Activated CD8-positive, alpha-beta memory T cell treated with anti-CD3 and anti-CD28 coated beads, Interleukin-2, amount 10 ng/mL, durations not matched to agents 7 days and 5 days (primary cell): ENCODE data around the gene TSPAN18. TPM values are rescaled to one million over a fixed set of nuclear protein-coding genes. Genes with fewer than 3 reads are reported as not detected.

Source experiments
- ATAC-seq: fragments of 150-1000 bp; cut with Tn5 transposase; one replicate; pipeline ENCODE4 v1.10.0; 2021; ENCODE audit warnings: moderate library complexity
- CTCF ChIA-PET: fragments of 350-600 bp; sonication (Branson Sonifier 250); formaldehyde crosslinking; loops from one replicate; lab custom pipeline; 2021; ENCODE audit warnings: antibody characterized with exemption; lab: Charles Lee
- DNase-seq: peaks from one replicate; pipeline ENCODE4 v3.0.0-alpha.2; 2020
- H3K27ac Mint-ChIP-seq: one replicate; pipeline ENCODE4 v1.8.0; 2021; ENCODE audit warnings: mild to moderate bottlenecking, mixed read lengths
- H3K27me3 Mint-ChIP-seq: one replicate; pipeline ENCODE4 v1.8.0; 2021; ENCODE audit warnings: mixed read lengths
- H3K36me3 Mint-ChIP-seq: one replicate; pipeline ENCODE4 v1.8.0; 2021; ENCODE audit warnings: mild to moderate bottlenecking, mixed read lengths
- H3K4me1 Mint-ChIP-seq: one replicate; pipeline ENCODE4 v1.8.0; 2021; ENCODE audit warnings: mixed read lengths
- H3K4me3 Mint-ChIP-seq: one replicate; pipeline ENCODE4 v1.8.0; 2021; ENCODE audit warnings: mild to moderate bottlenecking, moderate library complexity, mixed read lengths
- H3K9me3 Mint-ChIP-seq: one replicate; pipeline ENCODE4 v1.8.0; 2022; ENCODE audit warnings: low read depth, mixed read lengths
- total RNA-seq, 2 experiments: library from RNA; stranded (reverse); gene quantifications; one replicate each; pipeline ENCODE4 v1.2.3, GENCODE V29; 2021

The TSPAN18 gene
- total RNA-seq, 2 experiments from 2014 or later, result 3.8 to 6.1 TPM

GRCh38 chr11:44912270-44912987 is 185.7 kb downstream of the TSPAN18 start:
- ATAC-seq (no peak), DNase-seq (no peak)
- Mint-ChIP-seq H3K4me3 (no peak overlapping the region), H3K27ac (no peak overlapping the region), H3K27me3 (peaks cover 6% of the 10 kb centered on the region), H3K9me3 (no peaks in the 10 kb centered on the region), H3K36me3 (no peaks in the 10 kb centered on the region), H3K4me1 (peaks cover 3% of the 10 kb centered on the region)
- CTCF ChIA-PET, result interaction anchor here (0.9 to 3.2 kb wide), 14 partner anchors 11 to 389 kb away, joined by 3 to 25 read pairs (median 6); no protein-coding TSS in a partner anchor

- H3K27me3 Mint-ChIP-seq, result peaks cover 6% of the 10 kb centered on the region
- CTCF ChIA-PET, result interaction anchor here (0.9 to 2.2 kb wide), 3 partner anchors 13 to 296 kb away, joined by 3 to 7 read pairs (median 3); no protein-coding TSS in a partner anchor
- no peak overlapping the region for H3K4me3 Mint-ChIP-seq
- no peaks in the 10 kb centered on the region for H3K9me3 Mint-ChIP-seq
- H3K4me1 Mint-ChIP-seq, result peaks cover 3% of the 10 kb centered on the region
- no peaks in the 10 kb centered on the region for H3K36me3 Mint-ChIP-seq
- no peak for ATAC-seq
- H3K27ac Mint-ChIP-seq, result no peak overlapping the region
- DNase-seq, result no peak
These were observed 186.7 kb downstream of the TSPAN18 start for GRCh38 chr11:44913502-44913901.

- CTCF ChIA-PET, result interaction anchor here (0.9 to 2.2 kb wide), 3 partner anchors 13 to 297 kb away, joined by 3 to 7 read pairs (median 3); no protein-coding TSS in a partner anchor
- H3K27me3 Mint-ChIP-seq, result peaks cover 6% of the 10 kb centered on the region
- H3K27ac Mint-ChIP-seq, result no peak overlapping the region
- ATAC-seq, result no peak
- no peak overlapping the region for H3K4me3 Mint-ChIP-seq
- peaks cover 3% of the 10 kb centered on the region for H3K4me1 Mint-ChIP-seq
- H3K9me3 Mint-ChIP-seq, result no peaks in the 10 kb centered on the region
- DNase-seq, result no peak
- no peaks in the 10 kb centered on the region for H3K36me3 Mint-ChIP-seq
These were observed 187.3 kb downstream of the TSPAN18 start for GRCh38 chr11:44914105-44914504.

- CTCF ChIA-PET, result interaction anchor here (1.6 to 2.2 kb wide), 2 partner anchors 12 to 22 kb away, joined by 3 to 7 read pairs; no protein-coding TSS in a partner anchor
- H3K4me1 Mint-ChIP-seq, result peaks cover 3% of the 10 kb centered on the region
- H3K36me3 Mint-ChIP-seq, result no peaks in the 10 kb centered on the region
- H3K27ac Mint-ChIP-seq, result no peak overlapping the region
- H3K27me3 Mint-ChIP-seq, result peaks cover 6% of the 10 kb centered on the region
- H3K4me3 Mint-ChIP-seq, result no peak overlapping the region
- no peaks in the 10 kb centered on the region for H3K9me3 Mint-ChIP-seq
- DNase-seq, result no peak
- no peak for ATAC-seq
These were observed 188.2 kb downstream of the TSPAN18 start for GRCh38 chr11:44915004-44915403.

DNA sequence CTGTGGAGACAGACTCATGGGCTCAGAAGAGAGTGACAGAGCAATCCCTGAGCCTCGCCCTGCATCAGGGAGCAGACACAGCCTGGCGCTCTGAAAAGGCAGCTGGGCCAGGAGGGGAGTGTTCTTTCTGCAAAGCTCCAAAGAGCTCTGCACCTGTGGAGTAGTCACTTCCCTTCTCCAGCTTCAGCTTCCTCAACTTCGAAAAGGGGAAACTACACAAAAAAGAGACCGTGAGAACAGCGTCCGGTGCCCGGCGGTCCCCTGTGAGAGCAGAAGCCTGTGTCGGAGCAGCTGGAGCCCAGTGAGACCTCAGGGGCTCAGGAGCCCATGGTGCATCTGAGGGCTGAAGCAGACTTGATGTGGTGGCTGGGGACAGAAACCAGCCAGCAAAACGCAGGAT is 188.9 kb downstream of the TSPAN18 start:
- Mint-ChIP-seq H3K4me1 (peaks cover 3% of the 10 kb centered on the region), H3K9me3 (no peaks in the 10 kb centered on the region), H3K27me3 (peaks cover 6% of the 10 kb centered on the region), H3K4me3 (no peak overlapping the region), H3K36me3 (no peaks in the 10 kb centered on the region), H3K27ac (no peak overlapping the region)
- DNase-seq (no peak), ATAC-seq (no peak)
- CTCF ChIA-PET, result interaction anchor here (0.8 kb wide), 1 partner anchor 11 kb away, joined by 3 read pairs; no protein-coding TSS in a partner anchor

DNA sequence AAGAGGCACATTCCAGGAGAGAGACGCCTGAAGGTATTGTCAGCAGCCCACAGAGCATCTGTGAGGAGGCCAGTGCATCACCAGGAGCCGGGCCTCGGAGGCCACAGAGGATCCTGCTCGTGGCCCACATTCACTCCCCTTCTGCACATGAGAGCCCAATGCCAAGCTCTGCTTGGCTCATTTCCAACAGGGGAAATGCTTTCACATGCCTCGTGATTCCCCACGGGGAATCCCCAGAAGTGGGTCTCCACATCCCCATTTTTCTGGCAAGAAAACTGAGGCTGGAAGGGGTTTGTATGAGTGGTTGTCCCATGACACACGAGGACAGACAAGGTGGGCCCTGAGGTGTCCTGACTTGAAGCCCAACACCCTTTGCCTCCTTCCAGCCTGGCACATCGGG is 189.6 kb downstream of the TSPAN18 start:
- ATAC-seq (no peak), DNase-seq (no peak)
- Mint-ChIP-seq H3K36me3 (no peaks in the 10 kb centered on the region), H3K27me3 (peaks cover 6% of the 10 kb centered on the region), H3K4me3 (no peak overlapping the region), H3K27ac (no peak overlapping the region), H3K9me3 (no peaks in the 10 kb centered on the region), H3K4me1 (no peaks in the 10 kb centered on the region)
- CTCF ChIA-PET, result interaction anchor here (1.0 kb wide), 1 partner anchor 11 kb away, joined by 3 read pairs; no protein-coding TSS in a partner anchor

GRCh38 chr11:44916801-44917385 is 190.1 kb downstream of the TSPAN18 start:
- CTCF ChIA-PET, result interaction anchor here (1.0 kb wide), 1 partner anchor 10 kb away, joined by 3 read pairs; no protein-coding TSS in a partner anchor
- Mint-ChIP-seq H3K9me3 (no peaks in the 10 kb centered on the region), H3K27me3 (peaks cover 6% of the 10 kb centered on the region), H3K4me1 (no peaks in the 10 kb centered on the region), H3K36me3 (no peaks in the 10 kb centered on the region), H3K4me3 (no peak overlapping the region), H3K27ac (no peak overlapping the region)
- no peak for DNase-seq
- ATAC-seq, result no peak

DNA sequence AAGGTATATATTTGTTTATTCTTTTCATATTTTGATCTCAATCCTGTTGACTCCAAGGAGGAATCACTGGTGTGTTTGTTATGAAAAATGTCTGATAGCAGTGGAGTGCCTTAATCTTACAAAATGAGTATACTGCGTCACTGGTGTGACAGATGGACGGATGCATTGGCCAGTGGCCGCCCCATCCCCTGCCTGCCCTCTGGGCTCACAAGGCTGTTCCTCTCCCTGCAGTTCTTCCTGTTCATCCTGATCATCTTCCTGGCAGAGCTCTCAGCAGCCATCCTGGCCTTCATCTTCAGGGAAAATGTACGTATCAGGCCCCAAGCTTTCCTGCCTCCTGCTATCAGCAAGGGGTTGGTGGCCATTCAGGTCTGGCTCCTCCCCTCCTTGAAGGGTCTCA is 191.0 kb downstream of the TSPAN18 start:
- CTCF ChIA-PET, result interaction anchor here (1.3 kb wide), 1 partner anchor 9 kb away, joined by 7 read pairs; no protein-coding TSS in a partner anchor
- H3K27me3 Mint-ChIP-seq, result peaks cover 6% of the 10 kb centered on the region
- H3K36me3 Mint-ChIP-seq, result no peaks in the 10 kb centered on the region
- DNase-seq (no peak), ATAC-seq (no peak)
- H3K9me3 Mint-ChIP-seq, result no peaks in the 10 kb centered on the region
- H3K4me3 Mint-ChIP-seq, result no peak overlapping the region
- no peaks in the 10 kb centered on the region for H3K4me1 Mint-ChIP-seq
- no peak overlapping the region for H3K27ac Mint-ChIP-seq

DNA sequence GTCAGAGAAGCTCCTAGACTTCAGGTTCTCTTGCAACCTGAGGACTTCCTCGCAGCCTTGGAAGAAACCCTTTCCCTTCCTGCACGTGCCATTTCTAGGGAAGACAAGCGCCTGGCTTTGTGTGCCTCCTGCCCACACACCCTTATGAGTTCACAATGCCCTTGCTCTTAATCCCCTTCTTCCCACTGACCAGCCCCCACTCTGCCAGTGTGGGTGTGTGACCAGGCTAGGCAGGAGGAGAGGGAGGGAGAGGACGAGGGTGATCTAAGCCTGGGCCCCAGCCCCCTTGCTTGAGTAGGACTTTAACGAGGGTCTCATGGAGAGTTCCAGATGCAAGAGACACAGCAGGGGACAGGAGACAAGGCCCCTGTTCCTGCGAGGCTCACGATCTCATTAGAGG is 193.7 kb downstream of the TSPAN18 start:
- Mint-ChIP-seq H3K9me3 (no peaks in the 10 kb centered on the region), H3K4me1 (no peaks in the 10 kb centered on the region), H3K36me3 (no peaks in the 10 kb centered on the region), H3K27me3 (peaks cover 4% of the 10 kb centered on the region), H3K27ac (no peak overlapping the region), H3K4me3 (no peak overlapping the region)
- CTCF ChIA-PET, result interaction anchor here (1.1 kb wide), 1 partner anchor 185 kb away, joined by 3 read pairs; no protein-coding TSS in a partner anchor
- DNase-seq (no peak), ATAC-seq (no peak)

DNA sequence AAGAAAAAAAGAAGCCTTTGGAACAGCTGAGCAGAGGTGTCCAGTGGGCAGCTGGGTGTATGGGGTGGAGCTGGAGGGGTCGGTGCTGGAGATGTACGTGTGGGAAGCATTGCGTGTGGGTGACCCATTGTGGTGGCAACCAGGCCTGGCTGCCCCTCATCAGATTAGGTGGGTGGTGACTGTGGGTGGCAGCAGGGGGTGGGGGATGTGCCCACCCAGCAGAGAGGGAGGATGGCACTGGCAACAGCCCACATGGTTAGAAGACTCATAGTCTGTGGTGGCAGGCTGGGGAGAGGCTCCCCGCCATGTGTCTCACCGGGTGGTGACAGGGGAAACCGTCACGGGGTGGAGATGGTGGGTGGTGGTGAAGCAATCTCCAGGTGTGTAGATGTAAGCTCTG is 196.4 kb downstream of the TSPAN18 start:
- CTCF ChIA-PET, result interaction anchor here (1.0 to 2.3 kb wide), 2 partner anchors 11 to 180 kb away, joined by 4 to 8 read pairs; no protein-coding TSS in a partner anchor
- Mint-ChIP-seq H3K27me3 (no peaks in the 10 kb centered on the region), H3K4me3 (no peak overlapping the region), H3K27ac (no peak overlapping the region), H3K4me1 (no peaks in the 10 kb centered on the region), H3K9me3 (no peaks in the 10 kb centered on the region), H3K36me3 (no peaks in the 10 kb centered on the region)
- no peak for ATAC-seq
- DNase-seq, result no peak

DNA sequence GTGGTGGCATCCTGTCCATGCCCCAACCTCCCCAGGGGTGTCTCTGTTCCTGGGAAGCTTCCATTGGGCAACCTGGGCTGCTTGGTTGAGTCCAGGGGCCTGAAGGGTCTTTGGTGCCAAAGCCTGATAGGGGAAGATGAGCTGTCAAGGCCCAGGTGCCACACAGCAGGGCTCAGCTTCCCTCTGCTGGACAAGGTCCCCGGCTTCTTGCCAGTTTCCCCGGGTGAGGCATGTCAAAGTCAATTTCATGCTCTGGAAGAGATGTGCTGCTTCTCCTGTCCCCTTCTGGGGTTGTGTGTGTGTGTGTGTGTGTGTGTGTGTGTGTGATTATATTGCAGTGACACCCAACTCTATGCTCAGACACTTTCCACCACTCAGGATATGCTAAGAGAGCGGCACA is 197.0 kb downstream of the TSPAN18 start:
- Mint-ChIP-seq H3K4me1 (no peaks in the 10 kb centered on the region), H3K36me3 (no peaks in the 10 kb centered on the region), H3K9me3 (no peaks in the 10 kb centered on the region), H3K27ac (no peak overlapping the region), H3K27me3 (no peaks in the 10 kb centered on the region), H3K4me3 (no peak overlapping the region)
- DNase-seq (no peak), ATAC-seq (no peak)
- CTCF ChIA-PET, result interaction anchor here (1.0 to 2.3 kb wide), 2 partner anchors 12 to 180 kb away, joined by 4 to 8 read pairs; no protein-coding TSS in a partner anchor

DNA sequence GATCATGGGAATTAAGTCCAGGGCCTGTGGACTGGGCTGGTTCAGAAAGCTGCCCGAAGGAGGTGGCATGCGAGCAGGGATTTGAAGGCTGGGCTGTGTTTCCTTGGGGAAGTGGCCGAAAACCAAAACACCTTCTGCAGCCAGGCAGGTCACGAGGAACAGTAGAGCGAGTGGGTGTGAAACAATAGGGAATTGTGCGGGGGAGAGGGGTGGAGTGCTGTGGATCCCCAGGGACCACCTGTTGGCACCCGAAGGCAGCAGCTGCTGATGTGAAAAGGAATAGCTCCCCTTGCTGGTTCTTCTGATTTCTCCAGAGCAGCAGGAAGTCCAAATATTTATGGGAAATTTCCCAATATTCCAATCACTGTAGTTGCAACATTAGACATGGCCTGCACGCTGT is 199.3 kb downstream of the TSPAN18 start:
- H3K9me3 Mint-ChIP-seq, result no peaks in the 10 kb centered on the region
- H3K4me1 Mint-ChIP-seq, result no peaks in the 10 kb centered on the region
- H3K36me3 Mint-ChIP-seq, result no peaks in the 10 kb centered on the region
- no peak overlapping the region for H3K4me3 Mint-ChIP-seq
- no peak overlapping the region for H3K27ac Mint-ChIP-seq
- DNase-seq (no peak), ATAC-seq (no peak)
- CTCF ChIA-PET, result interaction anchor here (1.0 to 8.3 kb wide), 6 partner anchors 8 to 177 kb away, joined by 3 to 373 read pairs (median 12); no protein-coding TSS in a partner anchor
- no peaks in the 10 kb centered on the region for H3K27me3 Mint-ChIP-seq

- Mint-ChIP-seq H3K27ac (no peak overlapping the region), H3K36me3 (no peaks in the 10 kb centered on the region), H3K4me1 (no peaks in the 10 kb centered on the region), H3K27me3 (no peaks in the 10 kb centered on the region), H3K9me3 (no peaks in the 10 kb centered on the region), H3K4me3 (no peak overlapping the region)
- CTCF ChIA-PET, result interaction anchor here (0.7 to 8.3 kb wide), 60 partner anchors 9 to 845 kb away, joined by 3 to 373 read pairs (median 4); partner anchors contain the start of gene TP53I11
- ATAC-seq (peak; percentile 71), DNase-seq (peak; percentile 63)
These were observed 200.5 kb downstream of the TSPAN18 start for GRCh38 chr11:44927174-44927661.
